SK-N-MC (cell line): ENCODE results near the gene CCDC82.

ENCODE experiments used
- EZH2 ChIP-seq: fragments of 200-600 bp; sonication (generic); IDR thresholded peaks from one replicate; pipeline ENCODE4 v1.6.1; 2017; ENCODE audit warnings: antibody characterized with exemption
- POLR2AphosphoS5 ChIP-seq: IDR thresholded peaks from 2 replicates; pipeline ENCODE4 v1.6.1; 2012; ENCODE audit warnings: mild to moderate bottlenecking, low read depth, low read length, borderline replicate concordance

DNA sequence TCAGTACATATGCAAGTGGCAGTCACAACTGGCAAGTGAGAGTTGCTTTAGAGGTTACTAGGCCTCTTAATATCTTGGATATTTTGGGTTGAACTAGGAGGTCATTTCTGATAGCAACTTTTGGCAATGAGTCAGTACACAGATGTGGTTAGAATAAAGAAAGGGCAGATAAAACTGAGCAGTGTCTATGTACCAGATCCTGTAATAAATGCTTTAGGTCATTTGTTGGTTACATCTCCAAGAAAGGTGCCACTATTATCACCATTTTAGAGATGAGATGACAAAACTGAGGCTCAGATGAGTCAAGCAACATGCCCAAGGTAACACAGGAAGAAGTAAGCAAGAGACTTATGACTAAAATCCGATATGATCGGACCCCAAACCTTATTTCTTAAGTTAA lies 71.7 kb downstream of the CCDC82 start:
- no peak for TF ChIP-seq EZH2
- TF ChIP-seq POLR2AphosphoS5, result no peak
